Effector memory CD4-positive, alpha-beta T cell (primary cell): ENCODE data around the gene SLC66A1.

ENCODE experiments used
- DNase-seq, 3 donors: peaks; one replicate each; pipeline ENCODE4 v3.0.0-alpha.2; 2020
- H3K27ac ChIP-seq: 2 replicates; pipeline ENCODE4 v1.7.0; 2013; ENCODE audit warnings: mild to moderate bottlenecking, low read length, moderate library complexity; ENCODE audit not compliant: insufficient read depth, poor library complexity, severe bottlenecking
- H3K27me3 ChIP-seq: replicated peaks from 2 replicates; pipeline ENCODE4 v1.7.0; 2013; ENCODE audit warnings: mild to moderate bottlenecking, low read length; ENCODE audit not compliant: insufficient read depth, control insufficient read depth, poor library complexity, severe bottlenecking
- H3K36me3 ChIP-seq: 2 replicates; pipeline ENCODE4 v1.7.0; 2013; ENCODE audit warnings: mild to moderate bottlenecking, low read length, moderate library complexity; ENCODE audit not compliant: control insufficient read depth, insufficient read depth
- H3K4me1 ChIP-seq: 2 replicates; pipeline ENCODE4 v1.7.0; 2013; ENCODE audit warnings: low read length, mild to moderate bottlenecking; ENCODE audit not compliant: control insufficient read depth, insufficient read depth, poor library complexity, severe bottlenecking
- H3K4me3 ChIP-seq: 2 replicates; pipeline ENCODE4 v1.7.0; 2013; ENCODE audit warnings: low read length, low read depth, mild to moderate bottlenecking; ENCODE audit not compliant: insufficient read depth, poor library complexity, severe bottlenecking
- H3K9me3 ChIP-seq: 2 replicates; pipeline ENCODE4 v1.7.0; 2013; ENCODE audit warnings: mild to moderate bottlenecking, low read length, moderate library complexity; ENCODE audit not compliant: control insufficient read depth

SLC66A1 gene

GRCh38 chr1:19342894-19343616 is 30.9 kb downstream of the SLC66A1 start:
- H3K4me3 ChIP-seq, result no peak overlapping the region
- H3K36me3 ChIP-seq, result peaks cover 71% of the 10 kb centered on the region
- no peaks in the 10 kb centered on the region for H3K4me1 ChIP-seq
- no peaks in the 10 kb centered on the region for H3K27me3 ChIP-seq
- DNase-seq, result no peak
- H3K27ac ChIP-seq, result no peak overlapping the region
- H3K9me3 ChIP-seq, result no peaks in the 10 kb centered on the region

GRCh38 chr1:19343617-19344350 is 31.7 kb downstream of the SLC66A1 start:
- DNase-seq, result no peak
- Histone ChIP-seq H3K36me3 (peaks cover 73% of the 10 kb centered on the region), H3K4me3 (no peak overlapping the region), H3K27me3 (no peaks in the 10 kb centered on the region), H3K27ac (no peak overlapping the region), H3K4me1 (no peaks in the 10 kb centered on the region), H3K9me3 (no peaks in the 10 kb centered on the region)

- Histone ChIP-seq H3K36me3 (peaks cover 74% of the 10 kb centered on the region), H3K4me1 (no peaks in the 10 kb centered on the region), H3K4me3 (no peak overlapping the region), H3K27ac (no peak overlapping the region), H3K9me3 (no peaks in the 10 kb centered on the region), H3K27me3 (no peaks in the 10 kb centered on the region)
- DNase-seq, result peak in 1 of 3 donors; percentile 6
These were observed 32.3 kb downstream of the SLC66A1 start for GRCh38 chr1:19344372-19344810.

GRCh38 chr1:19344831-19345230 is 32.7 kb downstream of the SLC66A1 start:
- Histone ChIP-seq H3K27me3 (no peaks in the 10 kb centered on the region), H3K36me3 (peaks cover 74% of the 10 kb centered on the region), H3K4me1 (no peaks in the 10 kb centered on the region), H3K27ac (no peak overlapping the region), H3K4me3 (no peak overlapping the region), H3K9me3 (no peaks in the 10 kb centered on the region)
- no peak for DNase-seq

GRCh38 chr1:19345391-19345790 is 33.3 kb downstream of the SLC66A1 start:
- Histone ChIP-seq H3K4me3 (no peak overlapping the region), H3K27me3 (no peaks in the 10 kb centered on the region), H3K36me3 (peaks cover 74% of the 10 kb centered on the region), H3K27ac (no peak overlapping the region), H3K4me1 (no peaks in the 10 kb centered on the region), H3K9me3 (no peaks in the 10 kb centered on the region)
- DNase-seq, result no peak

- Histone ChIP-seq H3K9me3 (no peaks in the 10 kb centered on the region), H3K27ac (no peak overlapping the region), H3K27me3 (no peaks in the 10 kb centered on the region), H3K4me1 (no peaks in the 10 kb centered on the region), H3K36me3 (peaks cover 70% of the 10 kb centered on the region), H3K4me3 (no peak overlapping the region)
- no peak for DNase-seq
These were observed 33.9 kb downstream of the SLC66A1 start for GRCh38 chr1:19346026-19346425.

- Histone ChIP-seq H3K36me3 (peaks cover 81% of the 10 kb centered on the region), H3K27ac (no peak overlapping the region)
- no peak for DNase-seq
These were observed 35.5 kb downstream of the SLC66A1 start for GRCh38 chr1:19347533-19348172.

GRCh38 chr1:19348441-19349198 is 36.5 kb downstream of the SLC66A1 start:
- DNase-seq, result no peak
- no peaks in the 10 kb centered on the region for H3K4me1 ChIP-seq

More at GRCh38 chr1:19347533-19348172, 35.5 kb downstream of the SLC66A1 start:
- no peaks in the 10 kb centered on the region for H3K9me3 ChIP-seq
- H3K4me3 ChIP-seq, result no peak overlapping the region
- H3K4me1 ChIP-seq, result no peaks in the 10 kb centered on the region
- H3K27me3 ChIP-seq, result no peaks in the 10 kb centered on the region

GRCh38 chr1:19349999-19350398 is 37.9 kb downstream of the SLC66A1 start:
- Histone ChIP-seq H3K4me3 (no peak overlapping the region), H3K27me3 (no peaks in the 10 kb centered on the region), H3K4me1 (no peaks in the 10 kb centered on the region), H3K27ac (no peak overlapping the region), H3K9me3 (no peaks in the 10 kb centered on the region), H3K36me3 (peaks cover 81% of the 10 kb centered on the region)
- DNase-seq, result no peak

More at GRCh38 chr1:19348441-19349198, 36.5 kb downstream of the SLC66A1 start:
- H3K27ac ChIP-seq, result no peak overlapping the region
- no peak overlapping the region for H3K4me3 ChIP-seq
- no peaks in the 10 kb centered on the region for H3K27me3 ChIP-seq
- H3K36me3 ChIP-seq, result peaks cover 81% of the 10 kb centered on the region
- no peaks in the 10 kb centered on the region for H3K9me3 ChIP-seq
